ENCODE measurements around the gene HDAC9.

The HDAC9 gene

GRCh38 chr7:18835001-18835690 is 339.6 kb downstream of the HDAC9 start:
- DNase-seq (ENCODE audit: low read depth, low spot score), result no peak

GRCh38 chr7:18843979-18844378 is 348.4 kb downstream of the HDAC9 start:
- no peak for DNase-seq (ENCODE audit: low read depth, low spot score)

GRCh38 chr7:18844735-18845134 is 349.2 kb downstream of the HDAC9 start:
- no peak for DNase-seq (ENCODE audit: low read depth, low spot score)

GRCh38 chr7:18845700-18846099 is 350.2 kb downstream of the HDAC9 start:
- no peak for DNase-seq (ENCODE audit: low read depth, low spot score)

DNA sequence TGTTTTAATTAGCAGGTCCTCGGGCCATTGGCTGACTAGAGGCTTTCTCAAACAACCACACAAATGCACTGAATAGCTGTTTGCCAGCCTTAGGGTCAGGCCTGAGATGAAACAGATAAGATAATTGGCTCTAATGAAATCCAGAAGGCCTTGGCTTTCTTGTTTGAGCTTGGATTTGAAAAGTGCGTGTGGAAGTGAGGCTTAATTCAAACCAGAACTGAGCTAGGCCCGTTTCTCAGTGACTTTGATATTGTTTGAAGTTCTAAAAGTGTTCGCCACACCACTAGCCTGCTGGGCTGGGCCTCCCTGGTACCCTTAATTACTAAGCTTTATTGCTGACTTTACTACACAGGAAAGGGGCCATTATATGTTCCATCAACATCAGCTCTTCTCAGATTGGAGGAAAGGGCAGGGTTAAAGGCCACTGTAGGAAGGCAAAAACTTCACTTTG is 351.2 kb downstream of the HDAC9 start:
- no peak for DNase-seq (ENCODE audit: low read depth, low spot score)

DNA sequence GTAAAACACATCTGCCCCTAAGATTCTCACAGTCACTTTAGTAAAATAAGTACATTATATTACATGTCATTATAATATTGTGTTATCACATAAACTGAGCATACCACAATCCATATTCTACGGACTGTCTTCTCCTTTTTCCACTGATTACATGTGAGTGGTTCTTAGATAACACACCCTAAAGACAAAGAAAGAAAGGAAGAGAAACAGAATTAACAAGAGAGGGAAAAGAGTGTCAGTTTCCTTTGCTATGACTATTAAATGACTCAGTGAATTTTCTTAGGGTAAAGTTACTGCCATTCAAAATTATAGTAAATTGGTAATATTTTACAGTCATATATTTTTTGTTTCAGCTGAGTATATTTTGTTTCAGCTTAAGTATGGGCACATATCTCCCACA is 353.6 kb downstream of the HDAC9 start:
- DNase-seq (ENCODE audit: low read depth, low spot score), result no peak

DNA sequence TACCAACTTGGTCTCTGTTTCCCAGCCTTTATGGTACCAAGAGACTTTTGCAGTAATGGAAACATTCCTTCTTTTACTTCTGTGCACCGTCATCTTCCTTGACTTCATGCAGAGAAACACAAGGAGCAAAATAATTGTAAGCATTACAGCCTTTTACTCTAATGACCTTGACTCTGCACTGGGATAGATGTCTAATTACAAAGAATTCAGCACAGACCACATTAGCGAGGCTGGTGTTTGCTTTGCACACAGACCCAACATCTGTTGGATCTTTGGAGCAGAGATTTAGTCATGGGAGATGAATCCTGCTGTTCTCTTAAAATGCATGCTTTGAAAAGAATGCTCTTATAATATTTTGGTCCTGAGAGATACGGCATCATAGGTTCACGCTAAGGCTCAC is 360.2 kb downstream of the HDAC9 start:
- no peak for DNase-seq (ENCODE audit: low read depth, low spot score)

DNA sequence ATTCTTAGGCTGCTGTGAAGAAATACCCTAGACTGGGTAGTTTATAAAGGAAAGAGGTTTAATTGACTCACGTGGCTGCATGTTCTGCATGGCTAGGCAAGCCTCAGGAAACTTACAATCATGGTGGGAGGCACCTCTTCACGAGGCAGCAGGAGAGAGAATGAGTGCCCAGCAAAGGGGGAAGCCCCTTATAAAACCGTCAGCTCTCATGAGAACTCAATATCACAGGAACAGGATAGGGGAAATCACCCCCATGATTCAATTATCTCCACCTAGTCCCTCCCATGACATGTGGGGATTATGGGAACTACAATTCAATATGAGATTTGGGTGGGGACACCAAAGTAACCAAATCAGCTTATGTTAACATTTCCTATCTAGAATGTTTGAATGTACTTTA is 362.7 kb downstream of the HDAC9 start:
- no peak for DNase-seq (ENCODE audit: low read depth, low spot score)

DNA sequence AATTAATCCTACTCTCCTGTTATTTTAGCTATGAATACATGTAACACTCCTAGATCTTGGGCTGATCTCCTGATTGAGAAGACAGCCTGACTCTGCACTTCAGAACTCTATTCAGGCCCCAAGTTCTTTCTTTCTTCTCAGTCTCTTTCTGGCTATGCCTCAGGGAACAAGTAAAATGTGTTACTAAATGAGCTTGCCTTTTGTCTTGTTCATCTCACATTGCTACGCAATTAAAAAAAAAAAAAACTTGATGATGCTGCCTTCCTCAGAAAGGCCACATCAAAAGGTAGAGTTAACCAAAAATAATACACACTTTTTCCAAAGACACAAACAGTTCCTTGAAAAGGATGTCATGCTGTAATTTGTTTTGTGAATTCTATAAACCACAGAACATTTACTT is 363.8 kb downstream of the HDAC9 start:
- DNase-seq (ENCODE audit: low read depth, low spot score), result no peak

- no peak for DNase-seq (ENCODE audit: low read depth, low spot score)
These were observed 364.7 kb downstream of the HDAC9 start for GRCh38 chr7:18860221-18860620.

DNA sequence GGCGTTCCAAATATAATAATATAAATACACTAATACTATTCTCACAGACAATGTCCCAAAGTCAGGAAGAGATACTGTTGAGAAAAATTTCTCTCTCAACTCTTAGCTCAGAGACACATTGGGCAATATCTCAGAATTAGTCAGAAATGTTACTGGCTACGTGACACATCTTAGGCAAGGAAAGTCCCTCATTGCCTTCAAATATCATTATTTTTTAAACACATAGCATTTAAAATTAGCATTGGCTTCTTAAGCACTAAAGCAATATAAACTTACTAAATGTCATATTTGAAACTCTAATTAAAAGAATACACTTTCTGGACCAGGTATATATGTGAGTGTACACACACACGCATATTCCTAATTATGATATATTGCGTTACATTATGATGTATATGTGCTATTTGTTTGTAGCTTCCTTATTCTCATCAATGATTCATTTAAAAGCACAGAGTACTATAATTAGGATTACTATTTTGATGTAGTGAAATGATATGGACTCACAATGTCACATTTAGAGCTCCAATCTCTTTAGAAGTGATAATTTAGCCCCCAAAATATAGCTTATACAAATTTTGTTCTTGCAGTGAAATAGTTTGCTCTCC is 366.1 kb downstream of the HDAC9 start:
- no peak for DNase-seq (ENCODE audit: low read depth, low spot score)

DNA sequence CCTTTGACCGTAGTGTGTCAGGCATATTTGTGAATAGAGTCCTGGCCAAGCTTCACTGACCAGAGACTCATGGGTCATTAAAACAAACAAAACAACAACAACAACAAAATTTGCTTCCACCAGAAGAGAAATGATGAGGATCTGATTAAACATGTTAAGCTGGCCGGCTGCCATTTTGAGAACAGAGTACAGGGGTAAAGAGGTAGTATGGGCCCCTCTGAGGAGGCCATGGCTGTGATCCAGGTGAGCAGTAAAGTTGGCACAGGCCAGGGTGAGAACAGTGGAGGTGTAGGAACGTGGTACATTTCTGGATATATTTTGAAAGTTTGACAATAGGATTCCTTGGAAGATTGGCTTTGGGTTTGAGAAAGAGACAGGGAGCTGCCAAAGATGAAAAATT is 369.4 kb downstream of the HDAC9 start:
- DNase-seq (ENCODE audit: low read depth, low spot score), result no peak

DNA sequence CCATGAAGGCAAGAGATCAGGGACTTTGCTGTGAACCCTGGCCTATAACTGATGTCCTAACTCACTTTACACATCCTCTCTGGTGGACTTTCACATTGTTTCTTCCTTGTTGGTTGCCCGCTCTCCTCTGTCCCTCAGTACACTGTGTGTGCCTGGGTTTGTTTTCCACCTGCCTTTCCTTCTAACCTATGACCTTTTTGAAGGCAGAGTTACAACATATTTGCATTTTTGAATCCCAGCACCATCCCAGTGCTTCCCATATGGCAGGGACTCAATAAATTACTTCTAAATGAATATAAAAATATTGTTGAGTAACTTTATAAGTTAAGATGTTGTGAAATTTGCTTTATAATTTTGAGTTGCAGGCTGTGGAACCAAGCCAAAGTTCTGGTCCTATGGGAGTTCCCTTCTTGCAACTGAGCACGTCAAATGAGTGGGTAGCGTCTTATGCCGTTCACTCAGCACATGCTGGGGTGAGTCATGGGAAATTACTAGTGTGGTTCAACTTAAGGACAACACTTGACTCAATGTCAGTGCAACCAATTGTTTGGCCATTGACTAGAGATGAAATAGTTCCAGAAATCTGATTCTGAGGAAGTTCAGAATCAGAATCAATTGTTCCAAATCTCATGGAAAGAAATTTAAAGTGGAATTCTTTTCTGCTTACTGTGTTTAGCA is 370.9 kb downstream of the HDAC9 start:
- no peak for DNase-seq (ENCODE audit: low read depth, low spot score)

GRCh38 chr7:18872344-18872743 is 376.8 kb downstream of the HDAC9 start:
- DNase-seq (ENCODE audit: low read depth, low spot score), result no peak

GRCh38 chr7:18873734-18874336 is 378.3 kb downstream of the HDAC9 start:
- DNase-seq (ENCODE audit: low read depth, low spot score), result no peak

DNA sequence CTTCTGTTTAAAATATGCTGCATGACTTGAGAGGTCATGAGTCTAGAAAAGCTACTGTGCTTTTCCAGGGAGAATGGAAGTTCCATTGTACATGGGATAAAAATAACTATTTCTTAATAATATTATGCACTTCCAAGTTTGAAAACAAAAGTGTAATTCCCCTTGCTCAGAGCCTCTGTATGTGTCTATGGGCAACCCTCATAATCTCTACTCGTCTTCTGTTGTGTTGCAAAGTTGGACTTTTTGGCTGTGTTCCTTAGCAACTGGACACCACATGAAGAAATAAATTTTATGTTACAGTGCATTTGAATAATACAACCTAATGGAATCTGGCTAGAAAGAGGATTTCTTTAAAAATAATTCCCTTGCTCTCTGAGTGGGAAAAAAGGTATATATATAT is 379.3 kb downstream of the HDAC9 start:
- no peak for DNase-seq (ENCODE audit: low read depth, low spot score)

DNA sequence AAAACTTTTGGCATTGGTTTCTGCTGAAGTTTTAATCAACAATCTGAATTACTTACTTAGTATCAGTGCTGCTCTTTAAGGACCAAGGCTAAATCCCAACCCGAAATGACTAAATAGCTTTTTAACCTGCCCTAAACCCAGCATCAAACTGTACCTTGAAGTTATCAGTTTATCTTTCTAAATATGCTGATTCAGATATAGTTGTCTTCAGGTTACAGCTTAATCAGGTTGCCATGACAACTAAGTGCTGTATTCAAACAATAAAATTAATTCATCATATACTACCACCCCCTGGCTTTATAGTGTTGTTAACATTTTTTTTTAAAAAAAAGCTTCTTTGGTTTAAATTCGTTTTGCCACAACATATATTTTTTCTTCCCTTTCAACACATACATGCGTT is 382.3 kb downstream of the HDAC9 start:
- DNase-seq (ENCODE audit: low read depth, low spot score), result no peak

- DNase-seq (ENCODE audit: low read depth, low spot score), result no peak
These were observed 391.3 kb downstream of the HDAC9 start for GRCh38 chr7:18886832-18887231.

DNA sequence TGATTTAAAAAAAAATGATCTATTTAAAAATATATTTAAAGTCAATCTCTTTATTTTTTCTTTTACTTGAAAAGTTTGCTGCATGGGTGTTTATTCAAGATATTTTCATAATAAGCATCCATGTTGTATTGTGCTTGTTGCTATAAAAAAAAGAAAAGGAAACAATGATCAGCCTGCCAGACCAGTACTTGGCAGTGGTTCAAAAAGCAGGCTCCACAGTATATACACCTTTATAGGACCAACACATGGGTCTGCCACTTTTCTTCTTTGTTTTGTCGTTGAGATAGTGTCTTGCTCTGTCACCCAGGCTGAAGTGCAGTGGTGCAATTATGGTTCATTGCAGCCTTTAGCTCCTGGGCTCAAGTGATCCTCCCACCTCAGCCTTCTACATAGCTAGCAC is 393.9 kb downstream of the HDAC9 start:
- no peak for DNase-seq (ENCODE audit: low read depth, low spot score)

GRCh38 chr7:18890134-18890533 is 394.6 kb downstream of the HDAC9 start:
- no peak for DNase-seq (ENCODE audit: low read depth, low spot score)

- DNase-seq (ENCODE audit: low read depth, low spot score), result no peak
These were observed 395.5 kb downstream of the HDAC9 start for GRCh38 chr7:18890885-18891621.

DNA sequence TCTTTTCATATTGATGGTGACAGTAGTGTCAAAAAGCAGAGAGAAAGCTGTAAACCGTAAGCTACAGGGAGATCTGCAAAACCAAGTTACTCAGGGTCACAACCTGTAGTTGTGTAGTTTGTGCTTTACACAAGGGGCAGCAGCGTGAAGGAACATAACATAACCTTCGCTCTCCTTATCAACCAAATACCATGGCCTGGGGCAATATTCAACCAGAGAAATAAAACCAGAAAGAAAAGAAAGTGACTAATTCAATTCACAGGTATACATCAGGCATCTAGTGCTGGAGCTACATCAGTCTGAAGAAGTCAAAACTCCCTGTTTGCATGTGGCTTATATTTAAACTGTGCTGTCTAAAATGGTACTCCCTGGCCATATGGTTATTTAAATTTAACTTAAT is 397.6 kb downstream of the HDAC9 start:
- no peak for DNase-seq (ENCODE audit: low read depth, low spot score)
